ENCODE measurements around the gene ADPGK.

- TF ChIP-seq EZH2 (IDR thresholded peaks at IDR 0.05; ENCODE audit: insufficient read depth, low read length) (no peak), CTCF (IDR thresholded peaks at IDR 0.05; ENCODE audit: insufficient read depth, low read depth, low read length) (no peak)
Measured at GRCh38 chr15:72786676-72787345, 3.3 kb upstream of the ADPGK start.

Measured in astrocyte (in vitro differentiated cells and primary cell).